LNCAP (cell line): ENCODE results near the gene SETD2.

Experiments used
- TF ChIP-seq, protein P1 (sequence below): fragments of 450-650 bp; IDR thresholded peaks from 2 replicates; pipeline ENCODE4 v1.5.1; 2017; ENCODE audit warnings: mild to moderate bottlenecking

Gene SETD2

DNA sequence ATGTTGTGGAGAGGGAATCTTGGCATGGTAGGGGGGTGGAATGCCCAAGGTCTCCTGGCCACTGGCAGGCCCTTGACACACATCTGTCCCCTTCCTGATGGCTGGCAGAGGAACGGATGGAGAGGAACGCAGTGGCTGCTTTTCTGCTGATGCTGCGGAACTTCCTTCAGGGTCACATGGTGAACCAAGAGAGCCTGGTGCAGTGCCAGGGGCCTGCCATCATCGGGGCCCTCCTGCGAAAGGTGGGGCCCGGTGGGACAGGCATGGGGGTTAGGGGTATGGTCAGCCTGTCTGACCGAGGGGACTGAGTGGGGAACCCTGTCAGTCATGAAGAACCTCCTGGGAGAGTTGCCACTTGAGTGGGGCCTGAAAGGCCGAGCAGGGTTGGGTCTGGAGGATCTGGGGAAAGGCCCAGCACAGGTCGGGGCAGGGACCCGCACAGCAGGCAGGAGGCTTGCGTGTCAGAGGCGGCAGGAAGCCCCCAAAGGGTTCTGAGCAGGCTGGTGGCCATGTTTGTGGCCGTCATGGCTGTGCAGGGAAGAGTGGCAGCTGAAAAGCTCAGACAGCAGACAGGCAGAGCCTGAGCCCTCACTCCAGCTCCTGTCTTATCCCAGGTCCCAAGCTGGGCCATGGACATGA is 166.3 kb downstream of the SETD2 start:
- TF ChIP-seq, protein P1, sequence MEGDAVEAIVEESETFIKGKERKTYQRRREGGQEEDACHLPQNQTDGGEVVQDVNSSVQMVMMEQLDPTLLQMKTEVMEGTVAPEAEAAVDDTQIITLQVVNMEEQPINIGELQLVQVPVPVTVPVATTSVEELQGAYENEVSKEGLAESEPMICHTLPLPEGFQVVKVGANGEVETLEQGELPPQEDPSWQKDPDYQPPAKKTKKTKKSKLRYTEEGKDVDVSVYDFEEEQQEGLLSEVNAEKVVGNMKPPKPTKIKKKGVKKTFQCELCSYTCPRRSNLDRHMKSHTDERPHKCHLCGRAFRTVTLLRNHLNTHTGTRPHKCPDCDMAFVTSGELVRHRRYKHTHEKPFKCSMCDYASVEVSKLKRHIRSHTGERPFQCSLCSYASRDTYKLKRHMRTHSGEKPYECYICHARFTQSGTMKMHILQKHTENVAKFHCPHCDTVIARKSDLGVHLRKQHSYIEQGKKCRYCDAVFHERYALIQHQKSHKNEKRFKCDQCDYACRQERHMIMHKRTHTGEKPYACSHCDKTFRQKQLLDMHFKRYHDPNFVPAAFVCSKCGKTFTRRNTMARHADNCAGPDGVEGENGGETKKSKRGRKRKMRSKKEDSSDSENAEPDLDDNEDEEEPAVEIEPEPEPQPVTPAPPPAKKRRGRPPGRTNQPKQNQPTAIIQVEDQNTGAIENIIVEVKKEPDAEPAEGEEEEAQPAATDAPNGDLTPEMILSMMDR: no peak

DNA sequence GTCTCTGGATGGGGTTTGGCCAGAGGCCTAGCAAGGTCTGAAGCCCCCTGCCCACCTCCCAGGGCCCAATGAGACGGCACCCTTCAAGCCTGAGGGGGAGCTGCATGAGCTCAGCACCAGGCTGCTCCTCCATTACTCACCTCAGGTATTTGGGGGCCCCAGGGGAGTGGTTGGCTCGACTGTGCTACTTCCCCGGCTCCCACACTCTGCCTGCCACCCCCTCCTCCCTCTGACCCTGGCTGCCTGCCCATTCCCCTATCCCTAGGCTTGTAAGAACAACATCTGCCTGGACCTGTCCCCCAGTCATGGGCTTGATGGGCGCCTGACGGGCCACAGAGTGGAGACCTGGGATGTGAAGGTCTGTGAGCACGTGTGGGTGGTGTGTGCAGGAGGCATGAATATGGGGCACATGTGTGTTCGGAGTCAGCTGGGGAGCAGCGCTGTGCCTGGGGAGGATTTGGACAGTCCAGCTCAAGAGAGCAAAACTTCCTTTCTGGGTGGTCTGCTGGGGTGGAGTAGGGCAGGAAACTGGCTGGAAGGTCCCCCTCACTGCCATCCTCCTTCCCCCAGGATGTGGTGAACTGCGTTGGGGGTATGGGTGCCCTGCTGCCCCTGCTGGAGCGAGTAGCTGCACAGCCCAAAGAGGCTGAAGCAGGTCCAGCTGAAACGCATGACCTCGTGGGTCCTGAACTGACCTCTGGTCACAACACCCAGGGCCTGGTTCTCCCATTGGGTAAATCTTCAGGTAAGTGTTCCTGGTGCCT is 167.0 kb downstream of the SETD2 start:
- TF ChIP-seq, protein P1: no peak

DNA sequence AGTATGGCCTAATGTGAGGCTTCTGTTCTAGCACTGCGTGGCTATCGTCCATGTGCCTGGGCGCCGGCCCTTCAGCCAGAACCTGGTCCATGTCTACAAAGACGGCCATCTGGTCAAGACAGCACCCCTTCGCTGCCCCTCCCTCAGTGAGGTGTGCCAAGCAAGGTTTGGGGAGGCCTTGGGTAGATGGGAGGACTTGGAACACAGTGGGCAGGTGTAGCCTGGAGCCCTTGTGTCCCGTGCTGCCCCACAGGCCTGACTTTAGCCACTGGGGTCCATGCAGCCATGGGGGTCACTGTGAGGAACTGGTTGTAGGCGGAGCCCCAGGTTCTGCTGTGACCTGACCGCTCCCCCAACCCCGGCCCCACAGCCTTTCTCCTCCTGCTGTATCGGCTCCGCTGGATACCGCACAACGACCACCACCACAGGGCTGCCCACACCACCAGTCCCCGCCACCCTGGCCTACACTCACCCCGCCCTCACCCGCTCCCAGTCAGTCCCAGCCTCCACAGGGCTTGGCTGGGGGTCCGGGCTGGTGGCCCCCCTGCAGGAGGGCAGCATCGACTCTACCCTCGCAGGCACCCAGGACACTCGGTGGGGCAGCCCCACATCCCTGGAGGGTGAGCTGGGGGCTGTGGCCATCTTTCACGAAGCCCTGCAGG is 167.9 kb downstream of the SETD2 start:
- TF ChIP-seq, protein P1: no peak

DNA sequence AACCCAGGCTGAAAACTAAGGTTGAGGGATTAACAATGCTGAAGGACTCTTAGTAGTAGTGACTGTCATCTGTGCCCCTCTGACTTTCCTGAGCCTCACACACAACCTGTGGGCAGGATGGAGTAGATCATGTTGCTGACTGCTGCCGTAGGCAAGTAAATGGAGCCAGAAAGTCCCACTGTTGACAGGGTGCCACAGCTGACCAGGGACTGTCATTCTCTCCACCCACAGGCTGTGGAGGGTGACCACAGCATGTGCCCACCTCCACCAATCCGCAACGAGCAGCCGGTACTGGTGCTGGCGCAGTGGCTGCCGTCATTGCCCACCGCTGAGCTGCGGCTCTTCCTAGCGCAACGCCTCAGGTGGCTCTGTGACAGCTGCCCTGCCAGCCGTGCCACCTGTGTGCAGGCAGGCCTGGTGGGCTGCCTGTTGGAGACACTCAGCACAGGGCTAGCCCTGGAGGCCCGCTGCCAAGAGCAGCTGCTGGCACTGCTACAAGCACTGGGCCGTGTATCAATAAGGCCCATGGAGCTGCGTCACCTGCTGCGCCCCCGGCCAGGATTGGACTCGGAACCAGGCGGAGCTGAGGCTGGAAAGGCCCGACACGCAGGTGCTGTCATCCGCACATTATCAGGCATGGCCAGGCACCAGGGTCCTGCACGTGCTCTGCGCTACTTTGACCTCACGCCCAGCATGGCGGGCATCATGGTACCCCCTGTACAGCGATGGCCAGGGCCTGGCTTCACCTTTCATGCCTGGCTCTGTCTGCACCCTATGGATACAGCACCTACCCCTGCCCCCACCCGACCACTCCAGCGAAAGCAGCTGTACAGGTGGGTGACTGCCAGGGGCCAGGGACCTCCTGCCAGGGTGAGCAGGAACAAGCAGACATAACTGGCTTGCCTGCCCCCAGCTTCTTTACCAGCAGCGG is 168.8 kb downstream of the SETD2 start:
- TF ChIP-seq, protein P1: no peak

DNA sequence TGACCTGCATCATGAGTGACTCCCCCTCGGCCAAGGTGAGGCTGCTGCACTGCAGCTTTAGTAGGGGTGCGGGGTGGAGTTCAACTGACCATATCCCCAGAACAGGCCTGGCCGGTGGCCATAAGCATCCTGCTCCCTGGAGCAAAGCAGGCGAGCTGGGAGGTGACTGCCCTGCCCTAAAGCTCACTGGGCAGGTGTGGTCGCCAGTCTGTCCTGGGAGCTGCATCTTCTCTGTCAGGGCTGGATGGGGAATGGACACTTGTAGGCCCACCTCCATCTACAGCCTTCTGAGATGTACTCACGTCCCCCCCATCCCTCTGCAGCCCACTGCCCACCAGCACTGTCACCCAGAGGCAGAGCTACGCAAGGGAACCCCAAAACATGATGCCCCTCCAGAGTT is 169.9 kb downstream of the SETD2 start:
- TF ChIP-seq, protein P1: no peak

DNA sequence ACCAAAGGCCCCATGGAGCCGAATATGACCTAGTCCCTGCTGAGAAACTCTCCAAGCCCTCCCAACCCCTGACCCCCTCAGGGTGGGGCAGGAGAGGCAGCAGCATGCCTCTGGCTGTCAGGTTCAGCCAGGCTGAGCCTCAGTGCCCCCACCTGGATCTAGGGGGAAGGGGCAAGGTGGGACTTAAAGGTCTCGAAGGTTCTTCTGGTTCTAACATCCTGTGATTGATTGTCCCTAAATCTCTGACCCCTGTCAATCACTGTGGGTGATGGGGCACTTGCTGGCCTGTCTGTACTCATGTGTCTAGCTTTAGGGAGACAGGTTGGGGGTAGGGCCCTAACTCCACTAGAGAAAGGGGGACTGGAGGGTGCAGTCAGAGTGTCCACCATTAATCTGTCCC is 170.6 kb downstream of the SETD2 start:
- TF ChIP-seq, protein P1: no peak

DNA sequence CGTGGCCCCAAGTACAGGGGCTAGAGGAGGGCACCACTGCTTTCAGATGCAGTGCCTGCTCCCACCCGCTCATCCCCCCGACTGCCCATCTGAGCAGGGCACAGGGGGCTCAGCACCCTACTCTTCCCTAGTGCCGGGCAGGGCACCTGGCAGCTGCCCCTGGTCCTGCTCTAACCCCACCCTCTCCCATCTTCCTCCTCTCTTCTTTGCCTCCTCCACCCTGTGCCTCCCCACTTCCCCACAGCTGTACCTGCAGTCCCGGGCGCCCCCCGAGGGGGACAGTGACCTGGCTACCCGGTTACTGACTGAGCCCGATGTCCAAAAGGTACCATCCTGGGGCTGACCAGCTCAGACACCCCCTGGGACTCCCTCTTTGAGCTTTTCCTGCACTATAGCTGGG is 171.7 kb downstream of the SETD2 start:
- TF ChIP-seq, protein P1: no peak
